ENCODE results near the gene SCCPDH. TPM values are rescaled to one million over a fixed set of nuclear protein-coding genes. Genes with fewer than 3 reads are reported as not detected.

Gene SCCPDH
- total and polyA plus RNA-seq, 2 of the 13 experiments (the other 11 are each of a cell fraction or from before 2014, with no cell fraction given) = 36.7 to 62.3 TPM

DNA sequence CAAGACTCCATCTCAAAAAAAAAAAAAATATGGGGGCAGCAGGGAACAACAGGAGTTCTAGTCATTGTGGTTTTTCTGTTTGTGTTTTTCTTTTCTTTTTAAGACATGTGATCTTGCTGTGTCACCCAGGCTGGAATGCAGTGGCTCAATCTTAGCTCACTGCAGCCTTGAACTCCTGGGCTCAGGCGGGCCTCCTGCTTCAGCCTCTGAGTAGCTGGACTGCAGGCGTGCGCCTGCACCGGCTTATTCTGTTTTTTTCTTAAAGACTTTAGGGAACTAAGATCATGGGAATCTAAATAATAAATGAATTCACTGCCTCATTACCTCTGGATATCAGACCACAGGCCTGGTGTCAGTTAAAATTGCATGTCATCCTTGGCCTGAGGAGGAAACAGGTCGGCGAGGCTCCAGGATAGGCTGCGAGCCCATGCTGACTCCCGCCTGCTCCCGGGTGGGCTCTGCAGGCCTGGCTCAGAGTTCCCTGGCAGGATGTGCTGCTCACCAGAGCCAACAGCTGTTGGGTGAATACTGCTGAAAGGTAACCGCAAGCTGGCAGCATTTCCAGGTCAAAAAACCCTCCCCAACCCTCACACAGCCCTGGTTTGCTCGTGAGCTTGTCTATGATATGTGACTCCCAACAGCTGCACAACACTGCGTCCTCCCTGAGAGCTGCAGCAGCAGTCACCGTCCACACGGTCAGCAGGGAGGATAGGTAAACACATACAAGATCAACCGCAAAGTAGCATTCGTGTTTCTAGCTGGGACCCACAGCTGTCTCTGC, 58.1 kb downstream of the SCCPDH start (continued):
- TF ChIP-seq, protein P1, sequence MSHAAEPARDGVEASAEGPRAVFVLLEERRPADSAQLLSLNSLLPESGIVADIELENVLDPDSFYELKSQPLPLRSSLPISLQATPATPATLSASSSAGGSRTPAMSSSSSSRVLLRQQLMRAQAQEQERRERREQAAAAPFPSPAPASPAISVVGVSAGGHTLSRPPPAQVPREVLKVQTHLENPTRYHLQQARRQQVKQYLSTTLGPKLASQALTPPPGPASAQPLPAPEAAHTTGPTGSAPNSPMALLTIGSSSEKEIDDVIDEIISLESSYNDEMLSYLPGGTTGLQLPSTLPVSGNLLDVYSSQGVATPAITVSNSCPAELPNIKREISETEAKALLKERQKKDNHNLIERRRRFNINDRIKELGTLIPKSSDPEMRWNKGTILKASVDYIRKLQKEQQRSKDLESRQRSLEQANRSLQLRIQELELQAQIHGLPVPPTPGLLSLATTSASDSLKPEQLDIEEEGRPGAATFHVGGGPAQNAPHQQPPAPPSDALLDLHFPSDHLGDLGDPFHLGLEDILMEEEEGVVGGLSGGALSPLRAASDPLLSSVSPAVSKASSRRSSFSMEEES (CRISPR knock-in tag; IDR thresholded peaks at IDR 0.05) = peak; percentile 67; the same call in 1 of the 2 replicates
- TF ChIP-seq ZNF687 (CRISPR knock-in tag; IDR thresholded peaks at IDR 0.05) = peak; percentile 32; the same call in 1 of the 2 replicates
- peak; percentile 46 for TF ChIP-seq RARA (CRISPR knock-in tag; IDR thresholded peaks at IDR 0.05)
- TF ChIP-seq ZNF12 (CRISPR knock-in tag; IDR thresholded peaks at IDR 0.05) = no peak
- no peak for TF ChIP-seq JARID2 (CRISPR knock-in tag; IDR thresholded peaks at IDR 0.05; ENCODE audit: insufficient replicate concordance)
- TF ChIP-seq ZBTB38 (CRISPR knock-in tag; IDR thresholded peaks at IDR 0.05) = peak; percentile 45; the same call in 1 of the 2 replicates
- 0 out of 2 replicates have a peak, but pooled peaks have one; percentile 14 for TF ChIP-seq HNF4A (CRISPR knock-in tag; IDR thresholded peaks at IDR 0.05)
- no peak for TF ChIP-seq NCOA1 (CRISPR knock-in tag; IDR thresholded peaks at IDR 0.05)
- TF ChIP-seq EP300 (IDR thresholded peaks at IDR 0.05; ENCODE audit: low read depth in 2 of 2, low read length in 2 of 2) = peak in 1 of 2 experiments; percentile 19; a peak in 1 of 4 replicates
- TF ChIP-seq EP300 (CRISPR knock-in tag; IDR thresholded peaks at IDR 0.05; ENCODE audit: borderline replicate concordance) = no peak
- TF ChIP-seq TEAD3 (CRISPR knock-in tag; optimal IDR thresholded peaks at IDR 0.05; ENCODE audit: borderline replicate concordance) = peak; percentile 86
- no peak for TF ChIP-seq ZIK1 (CRISPR knock-in tag; IDR thresholded peaks at IDR 0.05; ENCODE audit: borderline replicate concordance, low read depth)
- no peak for TF ChIP-seq ZNF530 (CRISPR knock-in tag; IDR thresholded peaks at IDR 0.05; ENCODE audit: low read depth)
- TF ChIP-seq MATR3 (CRISPR knock-in tag; IDR thresholded peaks at IDR 0.05) = no peak
- TF ChIP-seq ZNF142 (CRISPR knock-in tag; IDR thresholded peaks at IDR 0.05) = no peak

Measured in HepG2 (cell line).